GM21786 (cell line): ENCODE data around the gene ZSWIM3.

Experiments
- ATAC-seq: cut with Tn5 transposase; IDR thresholded peaks from one replicate; pipeline ENCODE4 v1.9.1; 2021; ENCODE audit not compliant: unreplicated experiment

ZSWIM3 gene

GRCh38 chr20:45832619-45833018 lies 24.8 kb upstream of the ZSWIM3 start:
- no peak for ATAC-seq

GRCh38 chr20:45833030-45833882 lies 24.2 kb upstream of the ZSWIM3 start, which contains the start of gene SNX21:
SNX21 (plus strand) TSS chr20:45833799; CDS start chr20:45833920, 121 bp downstream.
- ATAC-seq, result no peak

GRCh38 chr20:45833883-45834796 lies 23.3 kb upstream of the ZSWIM3 start:
- no peak for ATAC-seq

- ATAC-seq, result no peak
Measured at GRCh38 chr20:45834797-45835161, 22.6 kb upstream of the ZSWIM3 start.

- ATAC-seq, result no peak
Measured at GRCh38 chr20:45835329-45835765, 22.1 kb upstream of the ZSWIM3 start.

- no peak for ATAC-seq
Measured at GRCh38 chr20:45835825-45836224, 21.6 kb upstream of the ZSWIM3 start.

GRCh38 chr20:45836841-45837240 lies 20.6 kb upstream of the ZSWIM3 start:
- ATAC-seq, result no peak

- no peak for ATAC-seq
Measured at GRCh38 chr20:45840700-45841198, 16.7 kb upstream of the ZSWIM3 start.

- no peak for ATAC-seq
Measured at GRCh38 chr20:45841407-45842129, 15.8 kb upstream of the ZSWIM3 start.

- no peak for ATAC-seq
Measured at GRCh38 chr20:45842169-45842812, 15.1 kb upstream of the ZSWIM3 start.

GRCh38 chr20:45843506-45843905 lies 13.9 kb upstream of the ZSWIM3 start:
- no peak for ATAC-seq

GRCh38 chr20:45845452-45845851 lies 12.0 kb upstream of the ZSWIM3 start:
- ATAC-seq, result no peak

GRCh38 chr20:45848421-45848820 lies 9.0 kb upstream of the ZSWIM3 start:
- no peak for ATAC-seq

- no peak for ATAC-seq
Measured at GRCh38 chr20:45848969-45849582, 8.3 kb upstream of the ZSWIM3 start.

- no peak for ATAC-seq
Measured at GRCh38 chr20:45850238-45850637, 7.2 kb upstream of the ZSWIM3 start.

- ATAC-seq, result no peak
Measured at GRCh38 chr20:45850926-45851325, 6.5 kb upstream of the ZSWIM3 start.

- no peak for ATAC-seq
Measured at GRCh38 chr20:45851501-45851900, 5.9 kb upstream of the ZSWIM3 start.

GRCh38 chr20:45852326-45852725 lies 5.1 kb upstream of the ZSWIM3 start:
- no peak for ATAC-seq

GRCh38 chr20:45853484-45853883 lies 3.9 kb upstream of the ZSWIM3 start:
- no peak for ATAC-seq

GRCh38 chr20:45857882-45858216 lies 435 bp downstream of the ZSWIM3 start:
- peak; percentile 22 for ATAC-seq
